Measurements from ENCODE around the gene PTPN9. TPM values are rescaled to one million over a fixed set of nuclear protein-coding genes. Genes with fewer than 3 reads are reported as not detected.

Gene PTPN9
- total RNA-seq, result 16.5 and 18.8 TPM in 2 replicates

GRCh38 chr15:75578948-75579920, at the start of gene PTPN9:
Gene PTPN9, minus strand, starts transcription at chr15:75579315. Its CDS starts 539 bp downstream, at chr15:75578776.

GRCh38 chr15:75625542-75626347, 46.6 kb upstream of the PTPN9 start, which contains the start of gene SNUPN:
Gene SNUPN, minus strand, starts transcription at chr15:75625725. Its CDS starts 4,674 bp downstream, at chr15:75621051.

GRCh38 chr15:75451674-75452363, 127.3 kb downstream of the PTPN9 start, which contains the start of gene SIN3A:
Gene SIN3A, minus strand, starts transcription at chr15:75451690. Its CDS starts 21,315 bp downstream, at chr15:75430375.

Other genes with a start within 250 kb of the PTPN9 start
- 112 and 117 TPM in 2 replicates for gene COMMD4, start 243.3 kb downstream of the PTPN9 start, total RNA-seq
- gene NEIL1, start 232.3 kb downstream of the PTPN9 start, total RNA-seq, result 4.9 and 7.9 TPM in 2 replicates
- gene MAN2C1, start 210.7 kb downstream of the PTPN9 start, total RNA-seq, result 62.7 and 72.3 TPM in 2 replicates
- gene SIN3A, start 127.6 kb downstream of the PTPN9 start, total RNA-seq, result 14.8 and 17.1 TPM in 2 replicates
- 21.1 and 22.8 TPM in 2 replicates for gene SNUPN, start 46.4 kb upstream of the PTPN9 start, total RNA-seq
- 116 TPM in 2 replicates for gene IMP3, start 60.9 kb upstream of the PTPN9 start, total RNA-seq
- 7.9 and 8.4 TPM in 2 replicates for gene SNX33, start 68.6 kb upstream of the PTPN9 start, total RNA-seq
- under 0.01 TPM in 1 of 2 replicates, not detected in the other for gene CSPG4, start 133.5 kb upstream of the PTPN9 start, total RNA-seq